HL-60 (cell line): ENCODE data around the gene PSMC3IP.

ENCODE experiments used
- CTCF ChIP-seq: IDR thresholded peaks from one replicate; pipeline ENCODE4 v1.5.1; 2011; ENCODE audit warnings: low read length, control low read depth, inconsistent platforms; ENCODE audit not compliant: insufficient read depth
- GABPA ChIP-seq: IDR thresholded peaks from 2 replicates; pipeline ENCODE4 v1.6.1; 2012; ENCODE audit warnings: low read depth
- POLR2AphosphoS5 ChIP-seq: IDR thresholded peaks from 2 replicates; pipeline ENCODE4 v1.6.1; 2012; ENCODE audit warnings: low read depth
- REST ChIP-seq: IDR thresholded peaks from 2 replicates; pipeline ENCODE4 v1.6.1; 2012; ENCODE audit warnings: low read depth; ENCODE audit not compliant: insufficient replicate concordance
- SPI1 ChIP-seq: IDR thresholded peaks from 2 replicates; pipeline ENCODE4 v1.6.1; 2012; ENCODE audit warnings: low read depth, mild to moderate bottlenecking, borderline replicate concordance

GRCh38 chr17:42608305-42609181 is 31.0 kb upstream of the PSMC3IP start:
- TF ChIP-seq CTCF = no peak
- peak; percentile 60; the same call in 1 of the 2 replicates for TF ChIP-seq SPI1
- TF ChIP-seq POLR2AphosphoS5 = no peak
- TF ChIP-seq REST = no peak
- TF ChIP-seq GABPA = no peak
